ENCODE results near the gene VAMP8. TPM values are rescaled to one million over a fixed set of nuclear protein-coding genes. Genes with fewer than 3 reads are reported as not detected.

Gene VAMP8
- total and polyA plus RNA-seq, 10 of the 15 experiments (the other 5 are each of a cell fraction or from before 2014, with no cell fraction given): 93.6 to 744 (median 217) TPM

GRCh38 chr2:85606116-85606455, 28.7 kb downstream of the VAMP8 start (continued):
- no peak for TF ChIP-seq MLLT1 (IDR thresholded peaks at IDR 0.05)
- no peak for TF ChIP-seq HCFC1 (IDR thresholded peaks at IDR 0.05; ENCODE audit: low read length)
- no peak for TF ChIP-seq MTA2 (IDR thresholded peaks at IDR 0.05; ENCODE audit: low read depth)
- TF ChIP-seq ATF7 (IDR thresholded peaks at IDR 0.05; ENCODE audit: low read depth): no peak
- TF ChIP-seq YBX1 (IDR thresholded peaks at IDR 0.05): no peak
- no peak for TF ChIP-seq E2F8 (IDR thresholded peaks at IDR 0.05; ENCODE audit: low read depth, partially characterized antibody)
- TF ChIP-seq CBX3 (IDR thresholded peaks at IDR 0.05; ENCODE audit: borderline replicate concordance, low read depth): no peak
- no peak for TF ChIP-seq GATAD2B (conservative IDR thresholded peaks at IDR 0.05; ENCODE audit: low read depth)
- no peak for TF ChIP-seq BCL11A (IDR thresholded peaks at IDR 0.05; ENCODE audit: low read depth, low read length)
- TF ChIP-seq SIN3A (IDR thresholded peaks at IDR 0.05; ENCODE audit: low read depth, low read length): no peak
- TF ChIP-seq NKRF (conservative IDR thresholded peaks at IDR 0.05): no peak
- TF ChIP-seq BMI1 (IDR thresholded peaks at IDR 0.05; ENCODE audit: borderline replicate concordance): no peak
- no peak for TF ChIP-seq NBN (IDR thresholded peaks at IDR 0.05)

All from GM12878 (cell line).